ENCODE data around the gene TMC3.
A peak's percentile ranks its signal among the peaks of the same experiment; 100 is the strongest.

TMC3 gene

DNA sequence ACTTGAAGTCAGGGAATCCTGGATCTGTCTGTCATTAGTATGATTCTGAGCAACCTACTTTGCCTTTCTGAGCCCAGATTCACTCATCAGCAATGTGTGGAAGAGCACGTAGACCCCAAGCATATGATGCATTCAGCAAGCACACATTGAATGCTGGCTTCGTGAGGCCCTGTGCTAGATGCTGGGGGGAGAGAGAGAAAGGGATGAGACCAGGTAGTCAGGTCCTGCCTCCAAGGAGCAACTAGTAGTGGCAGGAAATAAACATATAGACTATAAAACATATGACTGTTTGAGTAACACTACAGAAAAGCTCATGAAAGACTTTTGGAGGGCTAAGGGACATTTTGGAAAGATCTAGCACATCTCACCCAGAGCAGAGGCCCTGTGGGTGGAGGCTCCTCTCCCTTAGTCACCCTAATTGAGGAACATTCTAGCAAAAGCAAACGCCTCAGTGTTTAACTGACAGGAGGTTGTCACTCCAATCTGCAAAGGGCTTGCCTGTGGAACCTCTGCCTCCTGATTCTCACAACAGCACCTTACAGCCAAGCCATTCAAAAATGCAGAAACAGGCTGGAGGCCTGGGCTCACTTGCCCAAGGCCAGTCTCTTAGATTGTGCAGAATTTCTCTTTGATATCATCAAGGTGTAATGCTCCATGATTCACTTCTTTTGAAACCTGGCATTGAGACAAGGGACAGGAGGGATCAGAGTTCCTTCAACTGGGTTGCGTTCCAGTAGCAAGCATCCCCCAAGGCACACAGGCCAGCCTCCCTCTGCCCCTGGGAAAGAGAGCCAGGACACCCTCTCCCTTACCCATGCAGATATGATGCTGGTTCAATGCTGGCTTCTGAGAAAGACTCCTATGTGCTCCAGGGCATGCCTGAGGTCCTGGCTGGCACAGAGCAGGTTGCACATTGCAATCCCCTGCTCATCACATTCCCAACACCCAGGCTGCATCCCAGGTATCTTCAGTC, 76.1 kb downstream of the TMC3 start:
- DNase-seq (ENCODE audit: low spot score): no peak

DNA sequence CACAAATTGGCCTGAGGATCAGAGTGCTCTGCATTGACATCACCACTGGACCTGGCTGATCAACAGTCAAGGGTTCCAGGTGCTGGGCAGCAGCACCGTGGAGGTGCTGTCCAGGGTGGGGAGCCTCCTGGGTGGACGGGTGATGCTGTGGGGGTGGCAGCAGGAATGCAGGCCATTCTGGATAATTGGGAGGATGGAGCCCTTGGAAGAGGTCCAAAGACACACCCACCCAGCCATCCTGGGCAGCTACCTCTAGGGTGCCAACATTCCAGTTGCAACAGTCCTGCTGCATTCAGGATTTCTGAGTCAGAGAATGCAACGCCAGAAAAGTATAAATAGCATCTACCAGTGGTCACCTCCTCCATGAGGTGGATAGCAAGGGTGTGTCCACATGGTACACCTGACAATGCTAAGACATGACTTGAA, 76.9 kb downstream of the TMC3 start:
- no peak for DNase-seq (ENCODE audit: low spot score)

DNA sequence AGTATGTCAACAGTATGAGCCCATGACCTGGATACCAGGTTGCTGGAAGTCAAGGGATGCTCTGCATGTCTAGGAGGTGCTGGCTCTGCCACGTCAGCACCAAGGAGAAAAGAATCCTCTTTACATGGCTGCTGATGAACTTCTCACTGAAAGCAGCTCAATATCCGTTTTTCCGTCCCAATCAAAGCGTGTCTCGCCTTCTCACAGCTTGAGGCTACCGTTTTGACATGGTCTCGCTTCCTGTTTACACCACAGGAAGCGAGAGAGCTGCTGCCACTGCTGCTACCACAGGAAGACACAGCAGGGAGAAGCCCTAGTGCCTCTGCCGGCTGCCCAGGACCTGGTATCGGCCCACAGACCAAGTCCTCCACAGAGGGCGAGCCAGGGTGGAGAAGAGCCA, 77.3 kb downstream of the TMC3 start:
- DNase-seq (ENCODE audit: low spot score): peak; percentile 75

DNA sequence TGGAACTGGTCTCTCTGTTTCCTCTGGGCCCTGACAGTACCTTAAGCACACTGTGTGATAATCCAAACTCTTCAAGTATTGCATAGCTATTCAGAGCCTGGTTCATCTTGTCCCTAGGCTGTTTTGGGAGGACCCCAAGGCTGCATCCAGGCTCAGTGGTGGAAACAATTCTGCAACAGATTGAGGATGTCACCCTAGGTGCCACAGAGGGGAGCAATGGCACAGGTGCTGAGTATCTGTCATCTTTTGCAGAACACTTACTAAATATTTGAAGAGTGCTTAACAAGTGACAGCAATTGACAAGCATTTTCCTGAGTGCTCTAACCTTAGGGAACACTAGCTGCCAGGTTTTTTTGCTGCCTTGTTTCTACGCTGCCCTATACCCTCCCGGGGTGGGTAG, 77.8 kb downstream of the TMC3 start:
- DNase-seq (ENCODE audit: low spot score): no peak

DNA sequence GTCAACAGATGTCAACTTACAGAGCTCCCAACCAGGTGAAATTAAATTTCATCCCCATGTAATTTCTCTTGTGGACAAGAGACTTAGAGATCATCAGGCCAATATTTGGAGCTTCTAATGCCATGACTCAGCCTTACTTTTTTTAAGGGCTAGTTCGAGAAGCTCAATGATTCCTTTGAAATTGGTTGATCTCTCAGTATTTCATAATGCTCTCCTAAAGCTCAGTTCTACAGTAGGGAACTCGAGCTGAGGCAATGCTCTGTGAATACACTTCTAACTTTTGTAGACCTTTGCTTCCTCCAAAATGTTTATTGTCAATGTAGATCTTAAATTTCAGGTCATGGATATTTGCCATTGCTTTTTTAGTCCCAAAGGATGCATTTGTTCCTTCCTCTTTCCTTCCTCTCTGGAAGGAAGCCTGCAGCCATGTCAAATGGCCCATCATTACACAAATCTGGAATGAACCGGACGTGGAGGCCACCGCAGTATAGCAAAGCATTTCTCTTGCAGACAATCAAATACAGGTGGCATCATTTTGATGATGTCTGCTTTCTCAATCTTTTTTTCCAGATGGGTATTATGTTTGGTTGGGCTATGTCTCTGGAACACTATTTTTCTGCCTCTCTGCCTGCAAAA, 78.4 kb downstream of the TMC3 start:
- no peak for DNase-seq (ENCODE audit: low spot score)

DNA sequence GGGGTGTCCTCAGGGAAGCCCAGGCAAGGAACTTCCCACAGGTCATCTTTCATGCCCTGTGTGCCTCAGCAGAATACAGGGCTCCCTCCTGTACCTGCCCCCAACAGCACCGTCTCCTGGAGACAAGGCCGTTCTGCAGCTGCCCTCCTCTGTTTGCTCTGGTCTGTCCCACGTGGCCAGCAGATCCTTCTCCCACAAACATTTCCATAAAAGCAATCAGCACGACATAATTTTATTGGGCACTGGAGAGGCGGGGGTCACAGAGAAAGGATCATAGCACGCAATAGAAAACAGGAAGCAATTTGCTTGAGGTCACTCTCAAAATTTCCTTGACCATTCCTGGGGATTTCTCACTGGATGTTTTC, 79.5 kb downstream of the TMC3 start:
- no peak for DNase-seq (ENCODE audit: low spot score)

DNA sequence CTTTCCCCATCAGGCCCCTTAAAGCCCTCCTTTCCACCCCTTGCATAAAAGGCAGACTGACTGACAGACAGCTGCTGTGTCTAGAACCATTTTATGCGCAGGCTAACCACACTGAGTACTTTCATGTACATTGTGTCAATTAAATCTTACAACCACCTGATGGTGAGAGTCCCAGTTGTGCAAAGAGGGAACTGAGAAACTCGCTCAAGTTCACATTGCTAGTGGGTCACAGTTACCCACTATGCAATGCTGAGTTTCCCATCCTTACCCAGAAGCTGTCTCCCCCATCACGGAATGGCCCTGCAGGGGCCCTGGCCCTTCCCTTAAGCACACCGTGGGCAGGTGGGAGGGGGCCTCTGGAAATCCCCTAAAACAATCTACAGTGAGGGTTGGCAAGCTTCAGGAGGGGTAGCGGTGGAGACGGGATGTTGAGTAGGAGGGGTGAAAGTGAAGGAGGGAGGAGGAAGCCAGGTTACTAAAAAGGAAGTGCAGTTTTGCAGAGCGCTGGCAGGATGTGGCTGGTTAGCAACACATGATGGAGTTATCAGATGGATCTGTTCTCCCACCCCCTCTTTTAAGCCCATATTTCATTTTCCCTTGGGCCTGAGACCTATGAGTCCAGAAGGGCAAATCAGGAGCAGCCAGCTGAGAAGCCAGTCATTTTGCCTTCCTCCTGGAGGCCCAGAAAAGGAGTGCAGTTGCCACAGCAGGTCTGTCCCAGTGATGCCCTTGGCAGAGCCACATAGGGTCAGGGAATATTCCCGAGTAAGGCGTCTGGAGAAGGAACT, 80.1 kb downstream of the TMC3 start:
- DNase-seq (ENCODE audit: low spot score): peak; percentile 52

DNA sequence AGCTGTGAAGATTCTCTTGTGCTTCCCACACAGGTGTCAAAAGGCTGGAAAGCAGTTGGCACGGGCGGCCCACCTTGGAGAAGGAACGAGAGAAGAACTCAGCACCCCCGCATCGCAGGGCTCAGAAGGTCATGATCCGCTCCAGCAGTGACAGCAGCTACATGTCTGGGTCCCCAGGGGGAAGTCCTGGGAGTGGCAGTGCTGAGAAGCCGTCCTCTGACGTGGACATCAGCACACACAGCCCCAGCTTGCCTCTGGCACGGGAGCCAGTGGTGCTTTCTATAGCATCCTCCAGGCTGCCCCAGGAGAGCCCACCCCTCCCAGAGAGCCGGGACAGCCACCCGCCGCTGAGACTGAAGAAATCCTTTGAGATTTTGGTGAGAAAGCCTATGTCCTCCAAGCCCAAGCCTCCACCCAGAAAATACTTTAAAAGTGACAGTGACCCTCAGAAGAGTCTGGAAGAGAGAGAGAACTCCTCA, 81.5 kb downstream of the TMC3 start:
- no peak for DNase-seq (ENCODE audit: low spot score)

DNA sequence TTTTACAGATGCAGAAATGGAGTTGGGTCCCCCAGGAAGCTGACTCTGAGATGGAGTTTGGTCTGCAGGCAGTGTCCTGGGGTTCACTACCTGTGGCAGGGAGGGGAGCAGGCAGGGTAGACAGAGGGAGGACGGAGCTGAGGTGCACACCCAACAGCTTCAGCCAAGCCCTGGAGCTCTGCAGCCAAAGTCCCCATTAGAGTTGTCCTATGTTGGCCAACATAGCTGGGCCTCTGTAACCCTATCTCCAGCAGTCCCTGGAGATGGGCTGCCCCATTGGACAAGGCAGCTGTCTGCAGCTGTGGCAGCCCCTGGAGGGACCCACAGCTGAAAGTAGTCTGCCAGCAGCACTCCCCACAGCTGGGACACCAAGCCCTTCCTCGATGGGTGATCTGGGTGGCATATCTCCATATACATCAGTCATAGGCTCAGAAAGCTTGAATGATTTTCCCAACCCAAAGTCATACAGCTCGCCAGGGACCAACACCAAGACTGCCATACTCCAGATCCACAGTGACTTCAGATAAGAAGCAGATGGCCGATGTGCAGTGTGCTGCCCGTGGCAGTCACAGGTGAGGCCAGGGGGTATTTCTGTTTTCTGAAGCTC, 82.0 kb downstream of the TMC3 start:
- no peak for DNase-seq (ENCODE audit: low spot score)

DNA sequence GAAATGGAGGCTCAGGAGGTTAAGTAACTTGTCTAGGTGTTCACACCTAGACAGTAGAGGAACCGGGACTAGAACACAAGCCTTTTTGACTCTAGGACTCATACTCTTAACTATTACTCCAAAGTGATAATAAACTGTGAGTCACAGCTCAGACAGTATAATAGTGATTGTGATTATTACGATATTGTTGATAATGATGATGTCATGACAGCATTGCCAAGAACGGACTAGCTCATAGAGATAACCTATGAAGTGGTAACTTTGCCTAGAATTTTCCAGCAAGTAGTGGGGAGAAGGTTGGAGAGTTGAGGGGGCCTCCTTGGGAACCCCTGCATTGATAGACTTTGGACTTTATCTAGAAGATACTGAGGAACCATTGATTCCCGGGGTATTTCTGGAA, 84.1 kb downstream of the TMC3 start:
- no peak for DNase-seq (ENCODE audit: low spot score)

DNA sequence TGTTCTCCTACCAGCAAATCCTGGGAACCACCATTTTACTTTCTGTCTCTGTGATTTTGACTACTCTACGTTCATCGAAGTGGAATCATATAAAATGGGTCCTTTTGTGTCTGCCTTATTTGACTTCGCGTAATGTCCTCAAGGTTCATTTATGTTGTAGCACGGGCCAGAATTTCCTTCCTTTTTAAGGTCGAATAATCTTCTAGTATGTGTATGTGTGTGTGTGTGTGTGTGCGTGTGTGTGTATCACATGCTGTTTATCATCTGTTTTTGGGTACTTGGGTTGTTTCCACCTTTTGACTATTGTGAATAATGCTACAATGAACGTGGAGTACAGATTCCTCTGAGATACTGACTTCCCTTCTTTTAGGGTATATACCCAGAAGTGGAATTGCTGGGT, 85.4 kb downstream of the TMC3 start:
- no peak for DNase-seq (ENCODE audit: low spot score)

DNA sequence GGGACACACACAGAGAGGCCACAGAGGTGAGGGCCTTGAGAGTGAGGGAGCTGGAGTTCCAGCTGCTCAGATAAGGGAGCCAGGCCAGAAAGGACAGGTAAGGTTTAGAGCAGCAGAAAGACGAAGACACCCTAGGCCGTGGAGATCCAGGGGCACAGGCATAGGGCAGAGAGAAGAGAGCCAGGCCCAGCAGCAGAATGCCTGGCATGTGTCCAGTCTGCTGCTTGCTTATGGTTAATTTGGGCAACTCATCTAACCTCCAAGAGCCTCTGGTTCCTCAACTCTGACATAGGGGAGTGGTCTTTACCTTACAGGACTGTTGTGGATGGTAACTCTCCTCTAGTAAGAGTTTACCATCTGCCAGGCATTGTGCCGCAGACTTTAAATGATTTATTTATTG, 86.0 kb downstream of the TMC3 start:
- no peak for DNase-seq (ENCODE audit: low spot score)

DNA sequence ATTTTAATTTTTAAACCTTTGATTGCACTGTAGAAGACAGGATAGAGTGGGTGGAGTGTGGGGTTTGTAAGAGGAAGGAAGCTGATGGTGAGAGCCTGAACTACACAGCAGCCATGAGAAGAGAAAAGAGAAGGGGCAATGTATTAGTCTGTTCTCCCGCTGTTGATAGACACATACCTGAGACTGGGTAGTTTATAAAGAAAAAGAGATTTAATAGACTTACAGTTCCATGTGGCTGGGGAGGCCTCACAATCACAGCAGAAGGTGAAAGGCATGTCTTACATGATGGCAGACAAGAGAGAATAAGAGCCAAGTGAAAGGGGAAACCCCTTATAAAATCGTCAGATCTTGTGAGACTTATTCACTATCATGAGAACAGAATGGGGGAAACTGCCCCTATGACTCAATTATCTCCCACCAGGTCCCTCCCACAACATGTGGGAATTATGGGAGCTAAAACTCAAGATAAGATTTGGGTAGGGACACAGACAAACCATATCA, 87.3 kb downstream of the TMC3 start:
- DNase-seq (ENCODE audit: low spot score): no peak

DNA sequence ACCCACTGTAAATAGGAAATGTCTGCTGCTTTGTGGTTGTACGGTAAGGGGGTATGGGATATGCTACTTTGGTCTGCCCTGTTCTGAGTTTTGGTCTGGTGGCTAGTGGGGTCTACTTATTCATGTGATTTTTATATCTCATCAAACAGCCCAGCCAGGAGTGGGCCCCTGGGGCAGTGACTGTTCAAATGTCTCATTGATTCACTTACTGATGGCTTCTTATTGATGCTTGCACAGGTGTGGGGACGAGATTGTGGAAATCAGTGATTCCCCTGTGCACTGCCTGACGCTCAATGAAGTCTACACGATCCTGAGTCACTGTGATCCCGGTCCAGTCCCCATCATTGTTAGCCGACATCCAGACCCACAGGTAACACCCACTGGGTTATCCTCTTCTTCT, 88.6 kb downstream of the TMC3 start:
- DNase-seq (ENCODE audit: low spot score): no peak

DNA sequence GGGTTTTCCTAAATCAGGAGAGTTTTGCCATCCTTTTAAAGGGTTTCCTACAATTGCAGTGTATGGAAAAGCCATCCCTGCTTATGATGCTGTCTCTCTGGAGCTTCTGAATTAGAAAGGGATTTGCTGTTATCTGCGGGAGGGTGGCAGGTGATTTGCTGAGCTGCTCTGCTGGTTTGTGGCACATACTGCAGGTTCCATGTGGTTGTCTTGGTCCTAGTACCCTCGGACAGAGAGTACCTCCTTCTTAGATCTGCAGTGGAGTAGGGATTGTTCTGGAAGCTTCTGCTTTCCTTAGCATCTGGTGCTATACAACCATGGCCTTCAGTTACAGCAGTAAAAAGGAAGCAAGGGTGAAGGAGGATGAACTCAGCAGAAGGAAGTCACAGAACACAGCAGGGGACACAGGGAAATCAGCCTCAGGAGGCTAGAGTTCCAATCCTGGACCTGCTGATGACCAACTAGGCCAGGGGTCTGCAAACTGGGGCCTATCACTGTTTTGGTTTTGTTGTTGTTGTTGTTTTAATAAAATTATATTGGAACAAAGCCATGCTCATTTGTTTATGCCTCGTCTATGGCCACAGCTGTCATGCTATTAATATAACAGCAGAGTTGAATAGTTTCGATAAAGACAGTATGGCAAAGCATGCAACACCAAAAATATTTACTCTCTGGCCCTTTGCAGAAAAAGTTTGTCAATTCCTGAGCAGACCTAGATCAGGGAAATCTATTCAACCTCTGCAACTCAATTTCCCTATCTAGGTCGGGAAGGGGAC, 89.6 kb downstream of the TMC3 start:
- peak; percentile 54 for DNase-seq (ENCODE audit: low spot score)

DNA sequence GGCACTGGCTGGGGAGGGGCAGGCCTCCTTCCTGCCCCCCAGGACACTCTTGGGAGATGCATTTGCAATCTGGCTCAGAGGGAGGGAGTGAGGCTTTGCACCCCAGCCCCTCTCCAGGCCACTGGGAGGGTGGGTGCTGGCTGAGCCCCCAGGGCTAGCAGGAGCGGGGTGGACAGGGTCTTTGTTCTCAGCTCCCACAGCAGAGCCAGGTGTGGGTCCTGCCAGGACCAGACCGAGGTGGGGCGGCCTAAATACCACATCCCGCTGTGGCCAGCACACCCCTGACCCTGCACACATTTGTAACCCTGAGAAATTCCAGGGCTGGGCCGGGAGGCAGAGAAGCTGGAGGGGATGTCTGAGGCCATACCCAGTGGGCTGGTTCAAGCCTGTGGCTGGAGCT, 91.1 kb downstream of the TMC3 start:
- no peak for DNase-seq (ENCODE audit: low spot score)

DNA sequence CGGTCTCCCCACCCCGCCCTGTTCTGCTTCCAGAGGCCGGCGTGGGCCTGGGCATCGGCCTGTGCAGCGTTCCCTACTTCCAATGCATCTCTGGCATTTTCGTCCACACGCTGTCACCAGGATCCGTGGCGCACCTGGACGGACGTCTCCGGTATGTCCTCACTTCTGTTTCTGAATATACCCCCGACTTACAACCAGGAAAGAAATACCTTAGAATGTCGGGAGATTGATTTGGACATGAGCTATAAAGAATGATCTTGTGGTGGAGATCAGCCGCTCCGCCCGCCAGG, 91.5 kb downstream of the TMC3 start:
- no peak for DNase-seq (ENCODE audit: low spot score)

DNA sequence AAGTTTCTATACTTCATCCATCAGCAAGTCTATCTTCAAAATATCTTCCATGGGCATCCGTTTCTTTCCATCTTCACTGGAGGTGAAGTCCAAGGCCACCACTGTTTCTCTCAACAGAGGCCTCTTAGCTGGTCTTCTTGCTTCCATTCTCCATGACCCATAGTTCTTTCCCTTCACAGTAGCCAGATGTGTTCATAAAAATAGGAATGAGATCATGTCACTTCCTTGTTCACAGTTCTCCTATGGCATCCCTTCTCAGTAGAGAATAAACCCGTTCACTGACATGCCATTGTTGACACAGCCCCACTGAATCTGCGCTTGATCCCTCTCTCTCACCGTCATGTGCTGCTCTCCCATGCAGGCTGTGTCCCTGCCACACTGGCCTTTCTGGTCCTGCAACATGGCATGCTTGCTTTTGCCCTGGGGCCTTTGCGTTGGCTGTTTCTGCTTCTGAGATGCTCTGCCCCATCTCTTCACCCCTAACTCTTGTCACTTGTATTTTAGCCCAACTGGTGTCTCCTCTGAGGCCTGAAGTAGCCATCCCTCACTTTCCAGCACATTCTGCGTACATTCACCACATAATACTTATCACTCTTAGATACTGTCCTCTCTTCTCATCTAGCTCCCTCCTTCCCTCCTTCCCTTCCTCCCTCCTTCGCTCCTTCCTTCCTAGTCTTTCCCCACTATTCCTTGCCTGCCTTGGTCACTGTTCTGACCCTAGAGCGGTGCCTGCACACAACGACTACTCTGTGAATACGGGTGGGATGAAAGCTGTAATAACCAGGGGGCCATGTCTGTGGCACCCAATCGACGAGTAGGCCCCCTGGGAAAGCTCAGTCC, 92.0 kb downstream of the TMC3 start:
- DNase-seq (ENCODE audit: low spot score): no peak

DNA sequence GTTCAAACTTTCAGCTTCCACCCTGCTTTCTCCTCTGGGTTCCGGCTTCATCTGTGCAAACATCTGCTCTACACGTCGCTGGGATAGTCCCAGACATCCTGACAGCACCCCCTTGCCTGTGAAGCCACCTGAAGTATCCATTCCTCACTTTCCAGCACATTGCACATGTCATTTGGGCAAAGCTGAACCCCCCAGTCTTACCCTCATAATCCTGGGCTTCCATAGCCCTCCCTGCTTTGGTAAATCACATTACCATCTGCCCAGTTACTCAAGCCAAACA, 92.6 kb downstream of the TMC3 start:
- DNase-seq (ENCODE audit: low spot score): no peak

Measured in Ammon's horn (tissue), 1 donor.